GM13977 (cell line): ENCODE results near the gene PTBP1.

Source experiments
- DNase-seq: peaks from one replicate; pipeline ENCODE4 v3.0.0; 2012; ENCODE audit warnings: low spot score
- in situ Hi-C: fragments of 300-500 bp; cut with MboI; formaldehyde crosslinking; loops from one replicate; pipeline ENCODE4 v1.12.0; 2022; ENCODE audit warnings: low sequenced_read_pairs, low pct_unique_long_range_greater_than_20kb, mixed read lengths, inconsistent platforms; ENCODE audit not compliant: unreplicated experiment
- TF ChIP-seq, protein P1 (sequence below): IDR thresholded peaks from 2 replicates; pipeline ENCODE4 v1.5.1; 2012; ENCODE audit warnings: mild to moderate bottlenecking, control low read depth; ENCODE audit not compliant: insufficient read depth; ENCODE audit errors: extremely low read depth, missing control alignments

The PTBP1 gene

DNA sequence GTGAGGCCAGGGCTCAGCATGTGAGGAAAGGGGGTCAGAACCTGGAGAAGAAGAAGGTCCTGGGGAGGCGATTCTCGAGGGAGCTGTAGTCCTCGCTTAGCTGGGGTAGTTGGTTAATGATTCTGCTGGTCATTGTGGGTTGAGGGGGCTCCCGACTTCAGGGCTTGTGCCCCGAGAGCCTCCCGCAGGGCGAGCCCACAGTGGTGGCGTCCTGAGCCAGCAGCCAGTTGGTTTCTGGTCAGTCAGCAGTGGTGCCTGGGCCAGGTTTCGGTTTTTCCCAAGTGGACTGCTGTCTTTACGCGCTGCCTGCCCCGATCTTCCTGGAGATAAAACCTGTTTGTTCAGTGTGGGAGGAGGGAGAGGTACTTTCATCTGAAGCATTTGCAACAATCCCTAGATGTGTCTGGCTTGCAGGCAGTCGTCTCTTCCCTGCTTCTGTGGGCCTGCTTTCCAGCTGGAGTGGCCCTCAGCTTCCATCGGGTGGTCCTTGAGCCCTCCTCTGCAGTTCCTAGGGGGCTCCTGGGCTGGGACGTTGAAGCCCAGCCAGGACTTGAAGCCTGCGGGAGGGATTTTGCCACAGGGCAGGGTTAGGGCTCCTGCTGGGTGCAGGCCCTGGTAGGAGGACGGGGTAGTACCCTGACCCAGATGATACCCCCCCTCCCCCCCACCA is 3.2 kb downstream of the PTBP1 start:
- TF ChIP-seq, protein P1, sequence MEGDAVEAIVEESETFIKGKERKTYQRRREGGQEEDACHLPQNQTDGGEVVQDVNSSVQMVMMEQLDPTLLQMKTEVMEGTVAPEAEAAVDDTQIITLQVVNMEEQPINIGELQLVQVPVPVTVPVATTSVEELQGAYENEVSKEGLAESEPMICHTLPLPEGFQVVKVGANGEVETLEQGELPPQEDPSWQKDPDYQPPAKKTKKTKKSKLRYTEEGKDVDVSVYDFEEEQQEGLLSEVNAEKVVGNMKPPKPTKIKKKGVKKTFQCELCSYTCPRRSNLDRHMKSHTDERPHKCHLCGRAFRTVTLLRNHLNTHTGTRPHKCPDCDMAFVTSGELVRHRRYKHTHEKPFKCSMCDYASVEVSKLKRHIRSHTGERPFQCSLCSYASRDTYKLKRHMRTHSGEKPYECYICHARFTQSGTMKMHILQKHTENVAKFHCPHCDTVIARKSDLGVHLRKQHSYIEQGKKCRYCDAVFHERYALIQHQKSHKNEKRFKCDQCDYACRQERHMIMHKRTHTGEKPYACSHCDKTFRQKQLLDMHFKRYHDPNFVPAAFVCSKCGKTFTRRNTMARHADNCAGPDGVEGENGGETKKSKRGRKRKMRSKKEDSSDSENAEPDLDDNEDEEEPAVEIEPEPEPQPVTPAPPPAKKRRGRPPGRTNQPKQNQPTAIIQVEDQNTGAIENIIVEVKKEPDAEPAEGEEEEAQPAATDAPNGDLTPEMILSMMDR = no peak
- in situ Hi-C loops = no loop called here

DNA sequence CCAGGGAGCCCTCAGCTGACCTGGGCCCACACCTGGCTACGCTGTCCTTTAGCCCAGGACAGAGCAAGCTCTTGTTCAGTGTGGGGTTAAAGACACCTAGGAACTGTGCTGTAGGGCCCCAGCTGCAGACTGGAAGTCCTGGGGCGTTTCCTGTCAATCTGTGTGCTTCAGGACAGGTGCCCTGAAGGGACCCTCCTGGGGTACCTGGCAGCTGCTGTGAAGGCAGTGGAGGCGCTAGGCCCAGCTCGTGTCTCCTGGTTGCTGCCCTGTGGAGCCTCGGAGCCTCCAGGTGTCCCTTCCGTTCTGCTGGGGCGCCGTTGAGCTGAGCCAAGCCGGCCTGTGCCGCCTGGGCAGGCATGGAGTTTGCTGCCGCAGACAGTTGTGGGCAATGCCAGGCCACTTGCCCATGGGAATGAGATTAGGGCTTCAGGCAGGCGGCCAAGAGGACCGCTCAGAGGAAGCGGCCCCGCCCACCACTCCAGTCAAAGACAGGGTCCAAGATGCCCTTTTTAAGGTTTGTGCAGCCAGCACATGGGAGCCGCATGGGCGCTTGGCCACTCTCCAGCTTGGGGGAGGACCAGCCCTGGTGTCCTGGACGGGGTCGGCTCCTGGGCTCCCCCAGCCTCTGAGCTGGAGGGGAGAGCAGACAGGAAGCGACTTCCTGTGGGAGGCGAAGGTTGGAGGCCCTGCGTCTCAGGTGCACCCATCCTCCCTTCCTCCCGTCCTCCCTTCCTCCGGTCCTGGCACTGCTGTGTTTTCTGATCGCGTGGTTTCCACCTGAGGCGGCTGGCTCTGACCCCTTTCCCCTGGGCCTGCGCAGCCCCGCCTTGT is 4.0 kb downstream of the PTBP1 start:
- in situ Hi-C loops = no loop called here
- no peak for DNase-seq
- TF ChIP-seq, protein P1 = no peak

More for the DNA sequence above, 3.2 kb downstream of the PTBP1 start:
- no peak for DNase-seq

DNA sequence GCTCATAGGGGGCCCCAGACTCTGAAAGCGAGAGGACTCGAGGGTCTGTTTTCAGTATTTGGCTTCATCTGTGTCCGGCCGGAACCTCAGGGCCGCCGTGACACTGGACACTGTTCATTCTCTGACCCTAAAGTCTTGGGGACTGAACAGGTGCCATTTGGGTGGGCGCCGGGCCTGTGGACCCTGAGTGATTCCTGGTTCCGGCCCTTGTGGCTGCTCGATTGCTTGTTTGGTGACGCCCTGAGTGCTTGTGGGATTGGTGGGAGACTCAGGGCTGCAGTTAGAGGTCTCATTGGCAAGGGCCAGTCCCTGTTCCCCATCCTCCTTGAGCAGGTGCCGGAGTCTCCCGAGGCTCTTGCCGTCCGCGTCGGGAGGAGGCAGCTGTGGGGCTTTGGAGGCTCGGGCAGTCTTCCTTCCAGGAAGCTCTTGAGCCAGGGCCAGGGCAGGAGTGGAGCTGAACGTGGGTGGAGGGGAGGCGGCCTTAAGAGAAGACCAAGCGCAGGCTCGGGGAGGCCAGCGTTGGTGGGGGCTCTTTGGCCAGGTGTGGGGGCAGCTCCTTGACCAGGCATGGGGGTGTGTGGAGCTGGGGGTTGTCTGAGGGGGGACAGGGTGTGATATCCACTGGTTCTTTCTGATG is 4.7 kb downstream of the PTBP1 start:
- DNase-seq = no peak
- in situ Hi-C loops = no loop called here
- TF ChIP-seq, protein P1 = no peak

DNA sequence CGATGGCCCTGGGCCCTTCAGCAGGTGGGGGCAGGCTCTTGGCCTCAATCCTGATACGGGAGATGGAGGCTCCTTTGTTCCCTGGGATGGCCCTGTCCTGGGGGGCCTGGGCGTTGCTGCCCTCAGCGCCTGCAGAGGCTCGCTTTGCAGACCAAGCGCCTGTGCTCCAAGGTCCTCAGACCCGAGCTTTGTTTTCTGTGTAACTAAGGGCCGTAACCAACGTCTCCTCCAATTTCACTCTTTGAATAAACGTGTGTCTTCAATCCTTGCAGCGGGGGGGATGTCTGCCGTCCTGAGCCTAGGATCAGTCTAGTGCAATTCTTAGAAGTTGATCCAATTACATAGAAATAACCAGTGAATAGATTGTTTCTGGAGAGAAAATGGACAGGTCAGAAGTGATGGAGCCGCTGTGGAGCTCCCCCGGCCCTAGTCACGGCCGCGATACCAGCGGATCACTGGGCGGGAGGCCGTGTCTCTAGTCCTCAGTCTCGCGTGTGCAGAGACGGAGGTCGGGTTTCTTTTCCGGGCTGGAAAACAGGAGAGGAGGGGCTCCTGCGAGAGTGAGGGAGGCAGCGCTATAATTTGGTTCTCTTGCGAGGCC is 5.3 kb downstream of the PTBP1 start:
- in situ Hi-C loops = no loop called here
- TF ChIP-seq, protein P1 = no peak
- DNase-seq = no peak

DNA sequence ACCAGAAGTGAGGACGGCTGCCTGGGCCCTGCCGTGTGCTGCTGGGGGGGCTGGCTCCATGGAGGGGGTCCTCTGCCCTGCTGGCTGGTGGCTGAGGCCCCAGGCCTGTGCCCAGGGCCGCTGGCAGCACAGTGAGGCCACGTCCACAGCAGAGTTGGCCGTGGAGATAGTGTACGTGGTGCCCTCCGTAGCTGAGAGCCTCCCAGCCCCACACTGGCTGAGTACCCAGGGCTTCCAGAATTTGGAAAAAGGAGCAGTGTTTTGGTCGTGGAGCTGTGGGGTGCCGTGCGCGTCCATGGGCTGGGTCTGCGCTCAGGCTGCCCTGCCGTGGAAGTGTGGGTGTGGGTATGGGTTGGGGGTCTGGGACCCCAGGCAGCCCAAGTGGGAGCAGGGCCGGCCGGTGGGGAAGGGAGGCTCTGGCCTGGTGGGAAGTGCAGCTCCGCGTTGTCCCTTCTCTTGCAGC is 5.9 kb downstream of the PTBP1 start:
- TF ChIP-seq, protein P1 = no peak
- DNase-seq = no peak
- in situ Hi-C loops = no loop called here
